ENCODE data around the gene JTB.

Gene JTB

GRCh38 chr1:153933955-153934354 lies 43.5 kb downstream of the JTB start:
- DNase-seq (ENCODE audit: low read depth, low spot score) = no peak

- DNase-seq (ENCODE audit: low read depth, low spot score) = no peak
These were observed 44.0 kb downstream of the JTB start for GRCh38 chr1:153933430-153933829.

DNA sequence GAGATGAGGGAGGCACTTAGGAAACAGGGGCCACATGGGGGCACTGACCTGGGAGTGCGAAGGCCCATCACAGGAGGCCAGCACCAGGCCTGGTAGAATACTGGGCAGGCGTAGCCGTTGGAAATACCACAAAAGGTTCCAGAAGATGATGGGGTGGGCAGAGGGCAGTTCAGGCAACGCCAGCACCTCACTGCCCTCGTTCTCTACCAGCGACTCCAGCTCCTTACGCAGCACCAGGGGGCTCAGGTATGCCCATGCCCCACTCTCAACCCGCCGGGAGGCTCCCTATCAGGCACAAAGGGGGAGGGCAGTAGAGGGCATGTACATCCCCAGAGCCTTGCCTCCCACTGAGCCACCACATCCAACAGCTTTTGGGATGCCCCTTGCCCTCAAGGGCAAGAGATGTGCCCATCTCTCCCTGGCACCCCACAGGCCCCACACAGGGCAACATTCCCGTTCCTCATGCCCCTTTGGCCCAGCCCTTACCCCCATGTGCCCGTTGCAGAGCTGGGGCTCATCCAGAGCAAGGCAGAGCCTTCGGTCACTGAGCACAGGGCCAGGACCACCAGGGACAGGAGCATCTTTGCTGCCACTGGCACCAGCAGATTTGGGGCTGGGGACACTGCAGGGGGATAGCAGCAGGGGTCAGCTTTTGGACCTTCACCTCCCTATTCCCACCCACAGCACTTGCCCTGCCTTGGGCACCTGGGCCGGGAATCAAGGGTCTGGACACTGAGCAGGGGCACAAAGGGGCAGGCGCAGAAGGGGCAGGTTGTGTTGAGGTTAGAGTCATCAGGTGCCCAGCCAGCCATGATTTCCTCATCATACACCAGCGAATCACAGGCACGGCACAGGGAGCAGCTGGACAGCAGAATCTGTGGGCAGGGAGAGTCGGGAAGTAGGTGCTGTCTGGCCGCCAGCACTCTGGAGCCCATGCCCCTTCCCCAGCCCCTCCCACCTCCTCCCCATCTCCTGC lies 45.0 kb downstream of the JTB start:
- no peak for DNase-seq (ENCODE audit: low read depth, low spot score)

DNA sequence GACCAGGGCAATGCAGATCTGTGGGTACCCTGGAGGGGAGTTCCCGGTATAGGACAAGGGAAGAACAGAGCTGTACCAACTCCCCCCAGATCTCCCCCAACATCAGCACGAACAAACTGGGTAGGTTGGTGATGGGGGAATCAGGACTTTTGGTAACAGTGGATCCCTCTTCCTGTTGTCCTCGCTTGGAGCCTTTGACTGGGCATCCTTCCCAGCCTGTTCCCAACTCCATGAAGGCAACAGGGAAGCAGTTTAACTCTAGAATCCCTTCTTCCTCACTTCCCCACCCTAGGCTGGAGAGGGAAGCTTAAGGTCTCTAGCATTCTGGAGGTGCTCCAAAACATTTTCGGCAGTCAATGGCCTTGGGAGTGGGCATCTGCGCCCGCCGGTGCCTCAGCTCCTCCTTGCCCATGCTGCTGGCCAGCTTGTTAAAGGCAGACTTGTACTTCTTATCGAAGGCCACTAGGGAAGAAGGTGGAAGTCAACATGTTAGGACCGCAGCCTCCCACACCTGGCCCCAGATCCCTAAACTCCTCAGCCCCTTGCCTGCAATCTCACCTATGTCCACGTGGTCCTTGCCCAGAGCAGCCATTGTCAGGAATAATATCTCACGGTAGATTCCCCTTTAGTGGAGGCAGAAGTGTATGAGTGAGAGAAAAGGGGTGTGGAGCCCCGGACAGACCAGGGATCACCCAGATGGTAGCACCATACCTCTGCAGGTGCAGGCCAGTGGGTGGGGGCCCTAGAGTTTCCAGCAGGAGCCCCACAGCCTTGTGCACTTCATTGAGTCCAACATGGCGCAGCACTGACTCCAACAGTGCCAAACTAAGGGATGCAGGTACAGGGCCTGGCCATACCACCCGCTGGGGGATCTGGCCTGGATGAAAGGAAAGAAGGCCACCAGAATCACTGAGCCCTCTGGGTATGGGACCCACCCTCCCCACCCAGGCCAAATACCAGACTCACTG lies 47.2 kb downstream of the JTB start:
- no peak for DNase-seq (ENCODE audit: low read depth, low spot score)

- no peak for DNase-seq (ENCODE audit: low read depth, low spot score)
These were observed 48.0 kb downstream of the JTB start for GRCh38 chr1:153929426-153929825.

DNA sequence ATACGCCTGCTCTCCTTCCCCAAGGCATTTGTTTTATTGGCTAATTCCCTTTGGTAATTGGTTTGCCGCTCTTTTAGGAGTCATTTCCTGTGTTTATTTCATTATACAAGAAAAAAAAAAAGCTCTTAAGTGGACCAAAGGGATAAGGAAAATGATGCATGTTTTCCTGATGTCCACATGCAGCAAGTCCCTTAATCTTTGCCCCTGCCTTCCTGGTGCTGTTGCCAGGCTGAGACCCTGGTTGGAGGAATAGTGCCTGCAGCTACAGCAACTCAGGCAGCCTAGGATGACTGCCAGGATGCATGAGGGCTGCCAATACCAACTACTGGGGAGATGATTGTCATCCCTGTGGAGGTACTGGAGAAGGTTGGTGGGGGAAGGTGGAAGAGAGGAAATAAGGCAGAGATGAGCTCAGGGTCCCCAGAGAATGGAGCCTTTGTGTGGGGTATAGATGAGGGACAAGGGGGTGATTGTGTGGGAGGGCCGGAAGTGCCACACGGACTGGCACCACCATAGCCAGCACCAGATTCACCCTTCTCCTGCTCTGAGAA lies 48.6 kb downstream of the JTB start:
- no peak for DNase-seq (ENCODE audit: low read depth, low spot score)

DNA sequence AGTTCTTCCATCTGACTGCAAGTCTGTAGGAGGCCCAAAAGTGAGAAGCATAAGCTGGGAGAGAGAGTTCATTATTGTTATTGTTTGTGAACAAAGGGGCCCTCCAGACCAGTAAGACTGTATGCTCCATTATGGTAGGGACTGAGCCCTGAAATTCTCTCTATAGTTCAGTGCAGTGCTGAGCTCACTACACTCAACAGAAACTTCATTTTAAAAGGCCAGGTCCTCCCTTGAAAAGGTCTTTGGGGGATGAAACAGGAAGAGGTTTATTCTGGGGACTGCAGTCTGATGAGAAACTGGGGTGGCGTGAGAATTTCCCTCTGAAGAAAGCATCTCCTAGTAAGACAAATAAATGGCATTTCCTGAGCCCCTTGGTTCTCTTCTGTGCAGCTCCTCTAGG lies 49.2 kb downstream of the JTB start:
- no peak for DNase-seq (ENCODE audit: low read depth, low spot score)

- DNase-seq (ENCODE audit: low read depth, low spot score) = no peak
These were observed 51.1 kb downstream of the JTB start for GRCh38 chr1:153926405-153926804.

Measured in activated naive CD8-positive, alpha-beta T cell treated with anti-CD3 and anti-CD28 coated beads, Interleukin-2, amount 50 U/mL, for 16 hours (primary cell).